WI38 (cell line): Measurements from ENCODE around the gene MYLK.

Experiments
- H3K4me3 ChIP-seq: 2 replicates; pipeline ENCODE4 v1.5.1; 2011; ENCODE audit warnings: low read depth, mild to moderate bottlenecking, control low read depth, low read length
- CTCF ChIP-seq: IDR thresholded peaks from 2 replicates; pipeline ENCODE4 v1.5.1; 2012; ENCODE audit warnings: low read depth, mild to moderate bottlenecking, control low read depth, low read length

The MYLK gene

GRCh38 chr3:123657111-123657510 lies 227.0 kb downstream of the MYLK start:
- H3K4me3 ChIP-seq, result no peak overlapping the region

GRCh38 chr3:123656691-123657090 lies 227.4 kb downstream of the MYLK start:
- H3K4me3 ChIP-seq, result no peak overlapping the region
- TF ChIP-seq CTCF, result no peak

More at GRCh38 chr3:123657111-123657510, 227.0 kb downstream of the MYLK start:
- TF ChIP-seq CTCF, result no peak

- TF ChIP-seq CTCF, result no peak
- no peak overlapping the region for H3K4me3 ChIP-seq
These were observed 227.9 kb downstream of the MYLK start for GRCh38 chr3:123656274-123656673.

- no peak overlapping the region for H3K4me3 ChIP-seq
- no peak for TF ChIP-seq CTCF
These were observed 228.7 kb downstream of the MYLK start for GRCh38 chr3:123655400-123655799.

GRCh38 chr3:123653221-123653682 lies 230.9 kb downstream of the MYLK start:
- no peak overlapping the region for H3K4me3 ChIP-seq
- TF ChIP-seq CTCF, result no peak

GRCh38 chr3:123652342-123652984 lies 231.7 kb downstream of the MYLK start:
- no peak overlapping the region for H3K4me3 ChIP-seq
- peak; percentile 67 for TF ChIP-seq CTCF

- TF ChIP-seq CTCF, result no peak
- no peak overlapping the region for H3K4me3 ChIP-seq
These were observed 232.4 kb downstream of the MYLK start for GRCh38 chr3:123651449-123652341.
